ENCODE data around the gene SLC16A10.

Gene SLC16A10

GRCh38 chr6:111176038-111176759 is 88.9 kb downstream of the SLC16A10 start:
- Histone ChIP-seq H3K27ac (no peak overlapping the region), H3K9me3 (ENCODE audit: severe bottlenecking) (no peaks in the 10 kb centered on the region), H3K36me3 (no peaks in the 10 kb centered on the region), H3K27me3 (ENCODE audit: insufficient read depth, low read depth, severe bottlenecking) (no peaks in the 10 kb centered on the region), H3K4me3 (ENCODE audit: low read depth, low read length) (no peak overlapping the region)
- no peak for DNase-seq
- TF ChIP-seq CTCF (IDR thresholded peaks at IDR 0.05; ENCODE audit: low read depth, low read length) = no peak

GRCh38 chr6:111176760-111177099 is 89.4 kb downstream of the SLC16A10 start:
- Histone ChIP-seq H3K27me3 (ENCODE audit: insufficient read depth, low read depth, severe bottlenecking) (no peaks in the 10 kb centered on the region), H3K9me3 (ENCODE audit: severe bottlenecking) (no peaks in the 10 kb centered on the region), H3K4me3 (ENCODE audit: low read depth, low read length) (no peak overlapping the region), H3K27ac (no peak overlapping the region), H3K36me3 (no peaks in the 10 kb centered on the region)
- TF ChIP-seq CTCF (IDR thresholded peaks at IDR 0.05; ENCODE audit: low read depth, low read length) = no peak
- DNase-seq = no peak

- Histone ChIP-seq H3K27me3 (ENCODE audit: insufficient read depth, low read depth, severe bottlenecking) (no peaks in the 10 kb centered on the region), H3K27ac (no peak overlapping the region), H3K9me3 (ENCODE audit: severe bottlenecking) (no peaks in the 10 kb centered on the region), H3K4me3 (ENCODE audit: low read depth, low read length) (no peak overlapping the region), H3K36me3 (no peaks in the 10 kb centered on the region)
- no peak for TF ChIP-seq CTCF (IDR thresholded peaks at IDR 0.05; ENCODE audit: low read depth, low read length)
- no peak for DNase-seq
Observed at GRCh38 chr6:111177131-111177530, 89.8 kb downstream of the SLC16A10 start.

- H3K4me3 ChIP-seq (ENCODE audit: low read depth, low read length) = no peak overlapping the region
- no peaks in the 10 kb centered on the region for H3K27me3 ChIP-seq (ENCODE audit: insufficient read depth, low read depth, severe bottlenecking)
- no peaks in the 10 kb centered on the region for H3K9me3 ChIP-seq (ENCODE audit: severe bottlenecking)
- no peak overlapping the region for H3K27ac ChIP-seq
- no peaks in the 10 kb centered on the region for H3K36me3 ChIP-seq
- DNase-seq = no peak
- no peak for TF ChIP-seq CTCF (IDR thresholded peaks at IDR 0.05; ENCODE audit: low read depth, low read length)
Observed at GRCh38 chr6:111183702-111184517, 96.6 kb downstream of the SLC16A10 start.

- TF ChIP-seq CTCF (IDR thresholded peaks at IDR 0.05; ENCODE audit: low read depth, low read length) = no peak
- Histone ChIP-seq H3K36me3 (no peaks in the 10 kb centered on the region), H3K4me3 (ENCODE audit: low read depth, low read length) (no peak overlapping the region), H3K27ac (no peak overlapping the region), H3K9me3 (ENCODE audit: severe bottlenecking) (no peaks in the 10 kb centered on the region), H3K27me3 (ENCODE audit: insufficient read depth, low read depth, severe bottlenecking) (no peaks in the 10 kb centered on the region)
- no peak for DNase-seq
Observed at GRCh38 chr6:111184827-111185532, 97.7 kb downstream of the SLC16A10 start.

Data from WERI-Rb-1 (cell line).